Testis (tissue), 3 donors: ENCODE measurements around the gene RGL3. TPM values are rescaled to one million over a fixed set of nuclear protein-coding genes. Genes with fewer than 3 reads are reported as not detected.

Experiments used
- DNase-seq: peaks from one replicate; pipeline ENCODE4 v3.0.0-alpha.2; 2019
- H3K27ac ChIP-seq, 2 donors: fragments of 200-600 bp; sonication (generic); one replicate each; pipeline ENCODE4 v1.5.1; 2019
- H3K27me3 ChIP-seq: fragments of 200-600 bp; sonication (generic); one replicate; pipeline ENCODE4 v1.5.1; 2019
- H3K36me3 ChIP-seq: fragments of 200-600 bp; sonication (generic); one replicate; pipeline ENCODE4 v1.5.1; 2017; ENCODE audit warnings: low read depth; ENCODE audit errors: missing control alignments
- H3K4me1 ChIP-seq: fragments of 200-600 bp; sonication (generic); one replicate; pipeline ENCODE4 v1.5.1; 2019
- H3K4me3 ChIP-seq, 2 donors: fragments of 200-600 bp; sonication (generic); one replicate each; pipeline ENCODE4 v1.5.1; 2017 to 2019
- H3K9me3 ChIP-seq: fragments of 200-600 bp; sonication (generic); one replicate; pipeline ENCODE4 v1.5.1; 2017
- POLR2A ChIP-seq: fragments of 450-650 bp; IDR thresholded peaks from one replicate; pipeline ENCODE4 v1.6.1; 2017; ENCODE audit warnings: antibody characterized with exemption, mild to moderate bottlenecking, moderate library complexity
- WGBS, 2 donors: methylation state at CpG; one replicate each; pipeline ENCODE4 v1.1.5; 2018; 5-methylcytosine and 5-hydroxymethylcytosine counted together
- intact Hi-C: fragments of 100-400 bp; cut with DNase I; formaldehyde crosslinking; loops from one replicate; pipeline ENCODE4 v1.15.1; 2023; ENCODE audit warnings: low total_unique reads
- polyA plus RNA-seq: library from polyadenylated mRNA; stranded (reverse); fragments of 350-450 nt; fragmentation: Illumina TruSeq; extraction: RNeasy Lipid Tissue Mini Kit (QIAGEN cat#74804); gene quantifications from one replicate; pipeline ENCODE4 v1.2.3, GENCODE V29; 2014; ENCODE audit warnings: low read depth, low replicate concordance; ENCODE audit not compliant: insufficient read depth
- total RNA-seq, 2 donors: library from RNA; depleted of rRNA; stranded (reverse); fragments of >200 nt; gene quantifications; one replicate each; pipeline ENCODE4 v1.2.3, GENCODE V29; 2016
- TF ChIP-seq, protein P1 (sequence below), 3 experiments: fragments of 450-650 bp in 2 of 3; fragments of 200-600 bp in 1 of 3; sonication (generic) in 1 of 3; IDR thresholded peaks; one replicate each; pipeline ENCODE4 v1.5.1; 2016 to 2019; ENCODE audit warnings: antibody characterized with exemption in 3 of 3, mild to moderate bottlenecking in 2 of 3, moderate library complexity in 1 of 3

RGL3 gene
- total and polyA plus RNA-seq, 3 donors from 2014 or later, result 3.1 to 5.5 (median 3.6) TPM

DNA sequence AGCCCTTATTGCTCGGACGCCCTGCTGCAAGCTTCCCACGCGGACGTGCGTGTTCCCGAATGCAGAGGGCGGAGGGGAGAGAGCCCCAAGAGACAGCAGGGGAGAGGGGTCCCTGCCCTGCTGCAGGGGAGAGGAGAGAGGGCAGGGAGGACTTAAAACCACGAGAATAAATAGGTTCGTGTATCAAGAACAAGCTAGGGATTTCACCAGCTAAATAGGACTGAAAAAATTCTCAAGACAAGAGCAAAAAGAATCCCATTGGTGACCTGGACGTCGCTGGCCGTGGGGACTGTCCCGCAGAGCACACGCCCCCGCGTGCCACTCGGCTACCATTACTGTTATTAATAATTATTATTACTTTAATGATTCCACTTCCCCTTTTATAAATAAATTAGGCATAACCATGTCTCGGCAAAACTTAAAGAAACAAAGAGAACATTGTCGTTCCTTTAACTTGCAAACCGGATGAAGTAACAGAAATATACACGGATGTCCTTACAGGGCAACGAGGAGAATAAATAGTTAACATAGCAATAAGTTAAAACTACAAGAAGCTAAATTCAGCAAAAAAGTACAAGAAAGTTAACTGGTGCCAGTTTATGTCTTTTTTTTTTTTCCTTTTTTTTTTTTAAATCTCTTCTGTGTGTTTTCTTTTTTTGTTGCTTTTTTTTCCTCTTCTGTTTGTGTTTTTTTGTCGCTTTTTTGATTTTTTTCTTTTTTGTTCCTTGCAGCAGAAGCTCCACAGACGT lies 32.9 kb upstream of the RGL3 start:
- Histone ChIP-seq H3K27me3 (no peaks in the 10 kb centered on the region), H3K36me3 (no peaks in the 10 kb centered on the region), H3K4me1 (no peaks in the 10 kb centered on the region), H3K9me3 (no peaks in the 10 kb centered on the region), H3K4me3 (no peak overlapping the region), H3K27ac (peak overlapping the region in 1 of 2 donors; percentile 25)
- WGBS, 2 donors, result 34 to 38% methylated on average over 25 of the region's 25 CpGs
- no peak for TF ChIP-seq POLR2A
- TF ChIP-seq, protein P1, sequence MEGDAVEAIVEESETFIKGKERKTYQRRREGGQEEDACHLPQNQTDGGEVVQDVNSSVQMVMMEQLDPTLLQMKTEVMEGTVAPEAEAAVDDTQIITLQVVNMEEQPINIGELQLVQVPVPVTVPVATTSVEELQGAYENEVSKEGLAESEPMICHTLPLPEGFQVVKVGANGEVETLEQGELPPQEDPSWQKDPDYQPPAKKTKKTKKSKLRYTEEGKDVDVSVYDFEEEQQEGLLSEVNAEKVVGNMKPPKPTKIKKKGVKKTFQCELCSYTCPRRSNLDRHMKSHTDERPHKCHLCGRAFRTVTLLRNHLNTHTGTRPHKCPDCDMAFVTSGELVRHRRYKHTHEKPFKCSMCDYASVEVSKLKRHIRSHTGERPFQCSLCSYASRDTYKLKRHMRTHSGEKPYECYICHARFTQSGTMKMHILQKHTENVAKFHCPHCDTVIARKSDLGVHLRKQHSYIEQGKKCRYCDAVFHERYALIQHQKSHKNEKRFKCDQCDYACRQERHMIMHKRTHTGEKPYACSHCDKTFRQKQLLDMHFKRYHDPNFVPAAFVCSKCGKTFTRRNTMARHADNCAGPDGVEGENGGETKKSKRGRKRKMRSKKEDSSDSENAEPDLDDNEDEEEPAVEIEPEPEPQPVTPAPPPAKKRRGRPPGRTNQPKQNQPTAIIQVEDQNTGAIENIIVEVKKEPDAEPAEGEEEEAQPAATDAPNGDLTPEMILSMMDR (IDR thresholded peaks at IDR 0.05), result no peak
- DNase-seq, result no peak
- intact Hi-C loops, result no loop called here

DNA sequence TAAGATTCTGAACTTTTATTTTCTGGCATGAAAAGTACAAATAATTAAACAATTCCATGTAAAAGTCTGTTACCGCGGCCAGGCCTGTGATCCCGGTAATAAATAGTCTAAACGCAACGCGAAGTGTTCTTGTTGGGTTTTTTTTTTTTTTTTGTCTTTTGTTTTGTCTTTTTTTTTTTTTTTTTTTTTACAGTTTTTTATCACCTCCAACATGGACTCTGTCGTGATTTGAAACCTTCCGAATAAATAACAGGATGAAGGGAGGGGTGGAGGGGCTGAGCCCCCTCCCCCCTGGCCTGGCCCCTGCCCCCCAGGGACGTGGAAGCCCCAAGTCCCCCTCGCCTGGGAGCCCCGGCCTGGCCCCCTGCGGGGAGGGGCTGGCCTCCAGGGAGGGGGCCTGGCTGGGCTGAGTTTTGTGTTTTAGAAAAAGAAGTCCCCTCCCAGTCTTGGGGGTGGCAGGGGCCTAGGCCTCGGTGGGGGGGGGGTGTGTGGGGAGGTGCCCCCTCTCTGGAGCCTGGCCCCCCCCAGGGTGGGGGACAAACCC lies 32.3 kb upstream of the RGL3 start:
- TF ChIP-seq, protein P1 (IDR thresholded peaks at IDR 0.05), result no peak
- TF ChIP-seq POLR2A, result no peak
- intact Hi-C loops, result no loop called here
- Histone ChIP-seq H3K4me3 (no peak overlapping the region), H3K27me3 (no peaks in the 10 kb centered on the region), H3K27ac (peak overlapping the region in 1 of 2 donors; percentile 25), H3K4me1 (no peaks in the 10 kb centered on the region), H3K36me3 (no peaks in the 10 kb centered on the region), H3K9me3 (no peaks in the 10 kb centered on the region)
- 40 to 44% methylated on average over 8 to 13 of the region's 13 CpGs for WGBS, 2 donors
- no peak for DNase-seq

DNA sequence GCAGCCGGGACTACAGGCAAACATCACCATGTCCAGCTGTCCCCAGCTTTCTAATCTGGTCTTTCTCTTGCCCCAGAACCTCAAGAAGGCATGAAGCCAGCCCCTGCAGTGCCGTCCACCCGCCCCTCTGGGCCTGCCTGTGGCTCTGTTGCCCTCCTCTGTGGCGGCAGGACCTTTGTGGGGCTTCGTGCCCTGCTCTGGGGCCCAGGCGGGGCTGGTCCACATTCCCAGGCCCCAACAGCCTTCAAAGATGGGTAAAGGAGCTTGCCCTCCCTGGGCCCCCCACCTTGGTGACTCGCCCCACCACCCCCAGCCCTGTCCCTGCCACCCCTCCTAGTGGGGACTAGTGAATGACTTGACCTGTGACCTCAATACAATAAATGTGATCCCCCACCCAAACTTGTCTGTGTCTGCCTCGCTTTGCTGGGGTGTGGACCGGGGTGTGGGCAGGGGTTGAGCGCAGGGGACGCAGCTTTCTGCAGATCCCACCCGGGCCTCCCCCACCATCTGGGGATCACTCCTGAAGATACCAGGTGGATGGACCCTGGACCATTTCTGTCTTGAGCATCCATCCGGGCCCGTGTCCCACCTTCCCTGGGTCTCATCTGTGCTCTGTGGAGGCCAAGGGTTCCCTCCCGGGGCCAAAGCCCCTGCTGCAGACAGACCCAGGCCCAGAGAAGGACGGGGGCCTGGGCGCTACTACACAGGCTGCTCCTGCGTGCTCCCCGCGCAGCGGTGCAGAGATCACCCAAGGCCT lies 31.6 kb upstream of the RGL3 start:
- 72 to 73% methylated on average over 13 to 21 of the region's 21 CpGs for whole genome bisulfite sequencing, 2 donors
- Histone ChIP-seq H3K36me3 (no peaks in the 10 kb centered on the region), H3K27me3 (no peaks in the 10 kb centered on the region), H3K27ac (no peak overlapping the region), H3K4me1 (no peaks in the 10 kb centered on the region), H3K4me3 (no peak overlapping the region), H3K9me3 (no peaks in the 10 kb centered on the region)
- TF ChIP-seq POLR2A, result no peak
- TF ChIP-seq, protein P1 (IDR thresholded peaks at IDR 0.05), result no peak
- intact Hi-C loops, result no loop called here
- no peak for DNase-seq

DNA sequence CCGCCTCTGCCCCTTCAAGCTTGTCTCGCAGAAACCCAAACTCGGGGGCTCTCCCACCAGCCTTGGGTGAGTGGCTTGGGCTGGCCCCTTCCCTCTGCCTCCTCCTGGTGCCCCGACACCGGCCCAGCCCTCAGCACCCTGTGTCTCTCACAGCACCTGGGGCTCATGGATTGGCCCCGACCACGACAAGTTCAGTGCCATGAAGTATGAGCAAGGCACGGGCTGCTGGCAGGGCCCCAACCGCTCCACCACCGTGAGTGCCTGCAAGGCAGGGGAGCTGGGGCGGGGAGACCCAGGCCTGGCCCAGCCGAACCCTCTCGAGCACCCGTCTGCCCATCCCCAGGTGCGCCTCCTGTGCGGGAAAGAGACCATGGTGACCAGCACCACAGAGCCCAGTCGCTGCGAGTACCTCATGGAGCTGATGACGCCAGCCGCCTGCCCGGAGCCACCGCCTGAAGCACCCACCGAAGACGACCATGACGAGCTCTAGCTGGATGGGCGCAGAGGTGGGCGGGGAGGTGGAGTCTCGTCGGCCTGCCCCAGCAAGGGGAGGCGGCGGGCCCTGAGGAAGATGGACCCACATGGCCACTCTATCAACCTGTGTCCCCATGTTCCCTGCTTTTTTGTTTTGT lies 29.9 kb upstream of the RGL3 start:
- Histone ChIP-seq H3K9me3 (no peaks in the 10 kb centered on the region), H3K4me3 (no peak overlapping the region), H3K4me1 (no peaks in the 10 kb centered on the region), H3K27ac (no peak overlapping the region), H3K27me3 (no peaks in the 10 kb centered on the region), H3K36me3 (no peaks in the 10 kb centered on the region)
- TF ChIP-seq, protein P1 (IDR thresholded peaks at IDR 0.05), result no peak
- no peak for TF ChIP-seq POLR2A
- 96 to 98% methylated on average over 20 to 31 of the region's 31 CpGs for WGBS, 2 donors
- intact Hi-C loops, result loop anchor here (10.0 kb wide), 1 partner anchor 154 kb away; the partner anchor contains the start of gene TSPAN16
- DNase-seq, result no peak
